Limb (tissue), 2 donors: ENCODE results near the gene GSKIP.
"Not testable (repeated sequence)": the region's sequence is repeated elsewhere in the genome, so short reads cannot be mapped to it uniquely, and the experiment has no call there.

Source experiments
- DNase-seq, 2 donors: peaks; one replicate each; pipeline ENCODE4 v3.0.0-alpha.2; 2016; ENCODE audit errors: extremely low spot score in 2 of 2

Gene GSKIP

GRCh38 chr14:96362965-96363750 is at the start of gene GSKIP, which contains the start of gene ATG2B:
TSS of gene GSKIP (plus strand) at chr14:96363526. CDS start at chr14:96382248, 18,722 bp downstream.
TSS of gene ATG2B (minus strand) at chr14:96363341. CDS start at chr14:96362976, 365 bp downstream.
- DNase-seq, result peak; percentile 92 to 98

- DNase-seq, result no peak
These were observed 47.2 kb upstream of the GSKIP start for GRCh38 chr14:96316087-96316486.

- DNase-seq, result no peak
These were observed 44.5 kb upstream of the GSKIP start for GRCh38 chr14:96318836-96319235.

- no peak for DNase-seq
These were observed 42.7 kb upstream of the GSKIP start for GRCh38 chr14:96320605-96321004.

- DNase-seq, result no peak
These were observed 39.1 kb upstream of the GSKIP start for GRCh38 chr14:96324219-96324618.

- DNase-seq, result no peak
These were observed 24.8 kb upstream of the GSKIP start for GRCh38 chr14:96338551-96338950.

GRCh38 chr14:96341323-96341722 is 22.0 kb upstream of the GSKIP start:
- DNase-seq, result no peak

GRCh38 chr14:96345669-96346068 is 17.7 kb upstream of the GSKIP start:
- no peak for DNase-seq

GRCh38 chr14:96347957-96348356 is 15.4 kb upstream of the GSKIP start:
- not testable (repeated sequence) for DNase-seq

- no peak for DNase-seq
These were observed 13.8 kb upstream of the GSKIP start for GRCh38 chr14:96349286-96350075.

- DNase-seq, result no peak
These were observed 11.3 kb upstream of the GSKIP start for GRCh38 chr14:96351986-96352385.

GRCh38 chr14:96352708-96353107 is 10.6 kb upstream of the GSKIP start:
- DNase-seq, result no peak

GRCh38 chr14:96354246-96354645 is 9.1 kb upstream of the GSKIP start:
- DNase-seq, result no peak

GRCh38 chr14:96357216-96357615 is 6.1 kb upstream of the GSKIP start:
- no peak for DNase-seq

- DNase-seq, result no peak
These were observed 3.4 kb upstream of the GSKIP start for GRCh38 chr14:96359959-96360358.

- peak; percentile 6 to 45 for DNase-seq
These were observed 1.0 kb upstream of the GSKIP start for GRCh38 chr14:96362071-96362964.

- DNase-seq, result peak; percentile 5 to 56
These were observed 518 bp downstream of the GSKIP start for GRCh38 chr14:96363751-96364336.

GRCh38 chr14:96364962-96365361 is 1.6 kb downstream of the GSKIP start:
- no peak for DNase-seq

GRCh38 chr14:96368534-96368933 is 5.2 kb downstream of the GSKIP start:
- DNase-seq, result no peak

GRCh38 chr14:96370528-96370927 is 7.2 kb downstream of the GSKIP start:
- no peak for DNase-seq

GRCh38 chr14:96373538-96373937 is 10.2 kb downstream of the GSKIP start:
- DNase-seq, result no peak
